Measurements from ENCODE around the gene LRRFIP2. TPM values are rescaled to one million over a fixed set of nuclear protein-coding genes. Genes with fewer than 3 reads are reported as not detected.

The LRRFIP2 gene
- total RNA-seq, 1 experiment from 2014 or later: 47.1 TPM

DNA sequence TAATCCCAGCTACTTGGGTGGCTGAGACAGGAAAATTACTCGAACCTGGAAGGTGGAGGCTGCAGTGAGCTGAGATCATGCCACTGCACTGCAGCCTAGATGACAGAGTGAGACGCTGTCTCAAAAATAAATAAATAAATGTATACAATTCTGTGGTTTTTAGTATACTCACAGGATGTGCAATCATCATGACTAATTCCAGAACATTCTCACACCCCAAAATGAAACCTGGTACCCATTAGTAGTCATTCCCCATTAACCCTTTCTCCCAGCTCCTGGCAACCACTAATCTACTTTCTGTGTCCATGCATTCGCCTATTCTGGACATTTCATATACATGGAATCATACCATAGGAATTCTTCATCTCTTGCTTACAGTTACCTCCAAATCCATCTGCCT is 44.5 kb downstream of the LRRFIP2 start:
- TF ChIP-seq, protein P1, sequence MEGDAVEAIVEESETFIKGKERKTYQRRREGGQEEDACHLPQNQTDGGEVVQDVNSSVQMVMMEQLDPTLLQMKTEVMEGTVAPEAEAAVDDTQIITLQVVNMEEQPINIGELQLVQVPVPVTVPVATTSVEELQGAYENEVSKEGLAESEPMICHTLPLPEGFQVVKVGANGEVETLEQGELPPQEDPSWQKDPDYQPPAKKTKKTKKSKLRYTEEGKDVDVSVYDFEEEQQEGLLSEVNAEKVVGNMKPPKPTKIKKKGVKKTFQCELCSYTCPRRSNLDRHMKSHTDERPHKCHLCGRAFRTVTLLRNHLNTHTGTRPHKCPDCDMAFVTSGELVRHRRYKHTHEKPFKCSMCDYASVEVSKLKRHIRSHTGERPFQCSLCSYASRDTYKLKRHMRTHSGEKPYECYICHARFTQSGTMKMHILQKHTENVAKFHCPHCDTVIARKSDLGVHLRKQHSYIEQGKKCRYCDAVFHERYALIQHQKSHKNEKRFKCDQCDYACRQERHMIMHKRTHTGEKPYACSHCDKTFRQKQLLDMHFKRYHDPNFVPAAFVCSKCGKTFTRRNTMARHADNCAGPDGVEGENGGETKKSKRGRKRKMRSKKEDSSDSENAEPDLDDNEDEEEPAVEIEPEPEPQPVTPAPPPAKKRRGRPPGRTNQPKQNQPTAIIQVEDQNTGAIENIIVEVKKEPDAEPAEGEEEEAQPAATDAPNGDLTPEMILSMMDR (IDR thresholded peaks at IDR 0.05; ENCODE audit: insufficient read depth in 1 of 2, low read depth in 1 of 2, low read length in 1 of 2, severe bottlenecking in 1 of 2, unreplicated experiment in 1 of 2): no peak
- POLR2A ChIA-PET: no interaction called here
- intact Hi-C loops (cut with micrococcal nuclease; ENCODE audit: unreplicated experiment): no loop called here

DNA sequence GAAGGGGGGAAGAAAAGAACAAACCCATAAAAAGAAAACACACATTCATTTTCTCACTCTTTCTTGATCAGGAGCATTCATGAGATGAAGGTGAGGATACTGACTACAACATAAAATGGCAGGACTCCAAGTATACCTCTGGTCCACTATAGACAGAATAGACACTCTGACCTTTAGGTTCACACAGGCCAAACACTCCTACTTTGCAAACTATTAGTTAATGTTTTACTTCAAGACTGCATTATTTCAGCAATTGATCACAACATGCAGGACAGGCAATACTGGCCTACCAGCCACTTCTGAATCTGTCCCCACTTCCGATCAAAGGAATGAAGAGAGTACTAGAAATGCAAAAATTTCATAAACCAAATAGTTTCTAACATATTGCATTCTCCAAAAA is 47.0 kb downstream of the LRRFIP2 start:
- Mint-ChIP-seq H3K27me3 (ENCODE audit: insufficient read depth, unreplicated experiment) (no peaks in the 10 kb centered on the region), H3K4me3 (ENCODE audit: unreplicated experiment) (no peak overlapping the region), H3K27ac (ENCODE audit: unreplicated experiment) (no peak overlapping the region), H3K36me3 (ENCODE audit: insufficient read depth, unreplicated experiment) (peaks cover 5% of the 10 kb centered on the region), H3K9me3 (ENCODE audit: unreplicated experiment) (no peaks in the 10 kb centered on the region), H3K4me1 (ENCODE audit: low read depth, unreplicated experiment) (peaks cover 16% of the 10 kb centered on the region)
- TF ChIP-seq, protein P1 (IDR thresholded peaks at IDR 0.05; ENCODE audit: insufficient read depth in 1 of 2, low read depth in 1 of 2, low read length in 1 of 2, severe bottlenecking in 1 of 2, unreplicated experiment in 1 of 2): no peak
- Histone ChIP-seq H3K4me3 (ENCODE audit: low read depth, low read length) (no peak overlapping the region), H3K36me3 (ENCODE audit: control insufficient read depth, insufficient read depth, low read length) (no peaks in the 10 kb centered on the region), H3K27me3 (replicated peaks; ENCODE audit: control insufficient read depth, insufficient read depth, low read length) (no peaks in the 10 kb centered on the region), H3K4me1 (peaks cover 11% of the 10 kb centered on the region), H3K9me3 (no peaks in the 10 kb centered on the region)
- intact Hi-C loops (cut with micrococcal nuclease; ENCODE audit: unreplicated experiment): no loop called here
- ChIA-PET POLR2A (no interaction called here), CTCF (no interaction called here)
- peak in 1 of 2 experiments; percentile 12 for DNase-seq
- no TSS peak for BruUV-seq (replicated peaks)

More for the DNA sequence above, 44.5 kb downstream of the LRRFIP2 start:
- Mint-ChIP-seq H3K4me3 (ENCODE audit: unreplicated experiment) (no peak overlapping the region), H3K4me1 (ENCODE audit: low read depth, unreplicated experiment) (peaks cover 16% of the 10 kb centered on the region), H3K27ac (ENCODE audit: unreplicated experiment) (no peak overlapping the region), H3K27me3 (ENCODE audit: insufficient read depth, unreplicated experiment) (no peaks in the 10 kb centered on the region), H3K36me3 (ENCODE audit: insufficient read depth, unreplicated experiment) (peaks cover 11% of the 10 kb centered on the region), H3K9me3 (ENCODE audit: unreplicated experiment) (no peaks in the 10 kb centered on the region)
- H3K36me3 ChIP-seq (ENCODE audit: control insufficient read depth, insufficient read depth, low read length): no peaks in the 10 kb centered on the region
- no peak overlapping the region for H3K4me3 ChIP-seq (ENCODE audit: low read depth, low read length)
- H3K4me1 ChIP-seq: peaks cover 11% of the 10 kb centered on the region
- BruUV-seq (replicated peaks): no TSS peak
- CTCF ChIA-PET: no interaction called here
- no peak for DNase-seq
- H3K27me3 ChIP-seq (replicated peaks; ENCODE audit: control insufficient read depth, insufficient read depth, low read length): no peaks in the 10 kb centered on the region
- H3K9me3 ChIP-seq: no peaks in the 10 kb centered on the region

DNA sequence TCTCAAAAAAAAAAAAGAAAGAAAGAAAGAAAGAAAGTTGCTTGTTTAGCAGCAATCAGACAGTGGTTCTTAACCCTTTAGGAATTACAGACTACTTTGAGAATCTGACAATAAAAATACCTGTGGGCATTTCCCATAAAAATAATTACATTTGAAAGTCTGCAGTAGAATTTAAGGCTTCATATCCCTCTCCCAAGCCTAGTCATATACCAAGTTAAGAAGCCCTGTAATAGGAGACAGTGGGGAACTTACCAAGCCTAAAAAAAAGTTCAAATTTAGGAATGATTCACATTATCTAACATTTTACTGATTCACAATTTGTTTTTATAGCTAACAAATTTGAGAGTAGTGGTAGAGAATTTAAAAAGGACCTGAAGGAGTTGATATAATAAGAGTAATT is 47.5 kb downstream of the LRRFIP2 start:
- peaks cover 9% of the 10 kb centered on the region for H3K36me3 Mint-ChIP-seq (ENCODE audit: insufficient read depth, unreplicated experiment)
- peaks cover 15% of the 10 kb centered on the region for H3K4me1 Mint-ChIP-seq (ENCODE audit: low read depth, unreplicated experiment)
- ChIA-PET CTCF (no interaction called here), POLR2A (no interaction called here)
- H3K27me3 Mint-ChIP-seq (ENCODE audit: insufficient read depth, unreplicated experiment): no peaks in the 10 kb centered on the region
- no peaks in the 10 kb centered on the region for H3K9me3 Mint-ChIP-seq (ENCODE audit: unreplicated experiment)
- intact Hi-C loops (cut with micrococcal nuclease; ENCODE audit: unreplicated experiment): no loop called here
- no peaks in the 10 kb centered on the region for H3K9me3 ChIP-seq
- TF ChIP-seq, protein P1 (IDR thresholded peaks at IDR 0.05; ENCODE audit: insufficient read depth in 1 of 2, low read depth in 1 of 2, low read length in 1 of 2, severe bottlenecking in 1 of 2, unreplicated experiment in 1 of 2): no peak
- no peak overlapping the region for H3K4me3 Mint-ChIP-seq (ENCODE audit: unreplicated experiment)
- no TSS peak for BruUV-seq (replicated peaks)
- no peak overlapping the region for H3K27ac Mint-ChIP-seq (ENCODE audit: unreplicated experiment)
- no peaks in the 10 kb centered on the region for H3K36me3 ChIP-seq (ENCODE audit: control insufficient read depth, insufficient read depth, low read length)
- H3K4me1 ChIP-seq: peaks cover 11% of the 10 kb centered on the region
- no peak overlapping the region for H3K4me3 ChIP-seq (ENCODE audit: low read depth, low read length)
- no peak for DNase-seq
- no peaks in the 10 kb centered on the region for H3K27me3 ChIP-seq (replicated peaks; ENCODE audit: control insufficient read depth, insufficient read depth, low read length)

Measured in Caco-2 (cell line).